H1 (cell line): ENCODE data around the gene BLVRA. TPM values are rescaled to one million over a fixed set of nuclear protein-coding genes. Genes with fewer than 3 reads are reported as not detected.

Experiments used
- CTCF ChIA-PET: fragments of 300-600 bp; sonication (Branson Sonifier 250); formaldehyde crosslinking; loops from one replicate; lab custom pipeline; 2021; ENCODE audit not compliant: partially characterized antibody; lab: Charles Lee
- POLR2A ChIA-PET: fragments of 300-600 bp; sonication (Branson Sonifier 250); formaldehyde crosslinking; loops from one replicate; lab custom pipeline; 2021; ENCODE audit warnings: inconsistent platforms; ENCODE audit not compliant: partially characterized antibody; lab: Charles Lee
- DNase-seq, 2 experiments: peaks; one replicate each; pipeline versions ENCODE4 v3.0.0 to v3.0.0-alpha.2; 2010 to 2022; ENCODE audit warnings: low spot score in 2 of 2, low read depth in 1 of 2, mixed read lengths in 1 of 2
- FAIRE-seq: peaks from 2 replicates; lab custom pipeline; 2011; peaks lifted over from hg19 to GRCh38; lab: Jason Lieb, UNC
- H2AFZ ChIP-seq: 2 replicates; pipeline ENCODE4 v1.8.1; 2012; ENCODE audit warnings: low read length, inconsistent platforms
- H2AK5ac ChIP-seq: 2 replicates; pipeline ENCODE4 v1.6.1; 2013; ENCODE audit warnings: low read depth, low read length
- H2BK120ac ChIP-seq: replicated peaks from 2 replicates; pipeline ENCODE3; 2013; ENCODE audit warnings: low read depth, low read length, inconsistent platforms
- H2BK12ac ChIP-seq: 2 replicates; pipeline ENCODE4 v1.6.1; 2013; ENCODE audit warnings: low read depth, low read length
- H2BK15ac ChIP-seq: 2 replicates; pipeline ENCODE4 v1.6.1; 2013; ENCODE audit warnings: low read length
- H2BK20ac ChIP-seq: 2 replicates; pipeline ENCODE4 v1.6.1; 2013; ENCODE audit warnings: low read length
- H2BK5ac ChIP-seq: 2 replicates; pipeline ENCODE4 v1.6.1; 2013; ENCODE audit warnings: low read depth, low read length
- H3K14ac ChIP-seq: 2 replicates; pipeline ENCODE4 v1.6.1; 2013; ENCODE audit warnings: inconsistent platforms; ENCODE audit not compliant: insufficient read length
- H3K18ac ChIP-seq: 2 replicates; pipeline ENCODE4 v1.6.1; 2013; ENCODE audit warnings: low read length; ENCODE audit errors: extremely low read depth
- H3K23ac ChIP-seq: 2 replicates; pipeline ENCODE4 v1.6.1; 2013; ENCODE audit warnings: inconsistent platforms; ENCODE audit not compliant: insufficient read length
- H3K23me2 ChIP-seq: 2 replicates; pipeline ENCODE4 v1.6.1; 2013; ENCODE audit warnings: low read depth, low read length
- H3K27ac ChIP-seq: 2 replicates; pipeline ENCODE4 v1.6.1; 2011; ENCODE audit warnings: low read depth, low read length, inconsistent platforms
- H3K27me3 ChIP-seq, 4 experiments: replicated peaks in 1 of 4; 1 replicate in 1 of 4; 2 replicates in 3 of 4; pipeline versions ENCODE4 v1.6.1 to v1.8.1; 2011 to 2013; ENCODE audit warnings: low read length in 3 of 4, mild to moderate bottlenecking in 3 of 4, inconsistent platforms in 2 of 4, mixed read lengths in 2 of 4, moderate library complexity in 1 of 4; ENCODE audit not compliant: control insufficient read depth in 3 of 4, insufficient read depth in 3 of 4; ENCODE audit errors: extremely low read depth in 1 of 4
- H3K36me3 ChIP-seq, 4 experiments: 2 replicates each; pipeline versions ENCODE4 v1.6.1 to v1.8.1; 2011 to 2013; ENCODE audit warnings: mild to moderate bottlenecking in 4 of 4, low read length in 3 of 4, moderate library complexity in 2 of 4, control low read depth in 1 of 4, inconsistent platforms in 1 of 4; ENCODE audit not compliant: insufficient read depth in 4 of 4, control insufficient read depth in 2 of 4
- H3K4ac ChIP-seq: replicated peaks from 2 replicates; pipeline ENCODE3; 2013; ENCODE audit warnings: low read length, low read depth, mixed read lengths, inconsistent platforms; ENCODE audit not compliant: insufficient read length
- H3K4me1 ChIP-seq, 4 experiments: replicated peaks in 1 of 4; 1 replicate in 1 of 4; 2 replicates in 3 of 4; pipeline versions ENCODE4 v1.6.1 to v1.8.1; 2011 to 2013; ENCODE audit warnings: low read length in 3 of 4, inconsistent platforms in 2 of 4, mixed read lengths in 1 of 4; ENCODE audit not compliant: insufficient read depth in 4 of 4, control insufficient read depth in 3 of 4
- H3K4me2 ChIP-seq, 2 experiments: 2 replicates each; pipeline versions ENCODE4 v1.6.1 to v1.8.1; 2011 to 2013; ENCODE audit warnings: low read depth in 2 of 2, low read length in 2 of 2, control low read depth in 1 of 2, inconsistent platforms in 1 of 2, mild to moderate bottlenecking in 1 of 2; ENCODE audit not compliant: insufficient read depth in 1 of 2
- H3K4me3 ChIP-seq, 4 experiments: fragments of 200-600, 300-600 bp in 1 of 4; sonication (generic), shearing (Covaris generic), sonication (Bioruptor Twin) in 1 of 4; 2 replicates each; pipeline versions ENCODE4 v1.5.1 to v1.8.1; 2011 to 2016; ENCODE audit warnings: low read length in 4 of 4, low read depth in 3 of 4, control low read depth in 2 of 4, inconsistent platforms in 2 of 4, mild to moderate bottlenecking in 2 of 4, mixed read lengths in 1 of 4, moderate library complexity in 1 of 4; ENCODE audit not compliant: insufficient read depth in 2 of 4; ENCODE audit errors: extremely low read depth in 1 of 4
- H3K56ac ChIP-seq: replicated peaks from 2 replicates; pipeline ENCODE3; 2013; ENCODE audit warnings: low read depth, mild to moderate bottlenecking, mixed read lengths, low read length, inconsistent platforms; ENCODE audit not compliant: insufficient read length
- H3K79me1 ChIP-seq: 2 replicates; pipeline ENCODE4 v1.6.1; 2013; ENCODE audit warnings: low read depth, low read length, control low read depth
- H3K79me2 ChIP-seq, 2 experiments: 2 replicates each; pipeline versions ENCODE4 v1.6.1 to v1.8.1; 2012 to 2013; ENCODE audit warnings: low read length in 2 of 2, mild to moderate bottlenecking in 2 of 2, inconsistent platforms in 1 of 2; ENCODE audit not compliant: insufficient read depth in 2 of 2, control insufficient read depth in 1 of 2
- H3K9ac ChIP-seq, 4 experiments: replicated peaks in 1 of 4; 1 replicate in 1 of 4; 2 replicates in 3 of 4; pipeline versions ENCODE4 v1.6.1 to v1.8.1; 2011 to 2013; ENCODE audit warnings: low read depth in 3 of 4, low read length in 3 of 4, control low read depth in 2 of 4, mild to moderate bottlenecking in 2 of 4, moderate library complexity in 2 of 4, inconsistent platforms in 1 of 4; ENCODE audit errors: extremely low read depth in 1 of 4
- H3K9me3 ChIP-seq, 2 experiments: 2 replicates each; pipeline versions ENCODE4 v1.6.1 to v1.8.1; 2012 to 2013; ENCODE audit warnings: mild to moderate bottlenecking in 2 of 2, moderate library complexity in 2 of 2, control low read depth in 1 of 2, inconsistent platforms in 1 of 2, low read depth in 1 of 2, low read length in 1 of 2, mixed read lengths in 1 of 2; ENCODE audit not compliant: insufficient read depth in 2 of 2
- H4K20me1 ChIP-seq, 2 experiments: replicated peaks in 1 of 2; 2 replicates each; pipeline versions ENCODE3 to v1.8.1; 2011 to 2013; ENCODE audit warnings: inconsistent platforms in 2 of 2, low read length in 2 of 2, mild to moderate bottlenecking in 1 of 2; ENCODE audit not compliant: insufficient read depth in 2 of 2, control insufficient read depth in 1 of 2
- H4K5ac ChIP-seq: 2 replicates; pipeline ENCODE4 v1.6.1; 2013; ENCODE audit warnings: low read length, low read depth, mixed read lengths, inconsistent platforms; ENCODE audit not compliant: insufficient read length
- H4K8ac ChIP-seq: 2 replicates; pipeline ENCODE4 v1.8.0; 2013; ENCODE audit warnings: mild to moderate bottlenecking, moderate library complexity, low read length, inconsistent platforms; ENCODE audit not compliant: insufficient read depth; ENCODE audit errors: extremely low read depth
- H4K91ac ChIP-seq: replicated peaks from 2 replicates; pipeline ENCODE3; 2013; ENCODE audit warnings: low read length, mixed read lengths, inconsistent platforms; ENCODE audit not compliant: insufficient read length
- CBX5 ChIP-seq: fragments of 300-800, 300-1000 bp; sonication (generic); IDR thresholded peaks from 2 replicates; pipeline ENCODE4 v1.7.1; 2016; ENCODE audit warnings: antibody characterized with exemption, low read length, low read depth
- CHD1 ChIP-seq: IDR thresholded peaks from 2 replicates; pipeline ENCODE4 v1.6.1; 2012; ENCODE audit warnings: low read depth, low read length, improper control_type of control experiment
- CREB1 ChIP-seq: IDR thresholded peaks from 2 replicates; pipeline ENCODE4 v1.6.1; 2012; ENCODE audit warnings: inconsistent platforms
- EP300 ChIP-seq, 2 experiments: IDR thresholded peaks; 1 replicate in 1 of 2; 2 replicates in 1 of 2; pipeline ENCODE4 v1.6.1; 2011 to 2012; ENCODE audit warnings: low read depth in 2 of 2, low read length in 2 of 2, mild to moderate bottlenecking in 2 of 2, borderline replicate concordance in 1 of 2, inconsistent platforms in 1 of 2, moderate library complexity in 1 of 2
- HDAC6 ChIP-seq: IDR thresholded peaks from one replicate; pipeline ENCODE4 v1.7.1; 2012; ENCODE audit warnings: low read depth, mild to moderate bottlenecking, inconsistent platforms, low read length, moderate library complexity
- JUND ChIP-seq: IDR thresholded peaks from 2 replicates; pipeline ENCODE4 v1.6.1; 2011; ENCODE audit warnings: mild to moderate bottlenecking, improper control_type of control experiment, low read length
- PHF8 ChIP-seq: fragments of 200-600 bp; sonication (generic); conservative IDR thresholded peaks from 2 replicates; pipeline ENCODE4 v1.7.1; 2012; ENCODE audit warnings: low read depth, mild to moderate bottlenecking, inconsistent platforms, low read length, moderate library complexity
- RAD21 ChIP-seq, 2 experiments: IDR thresholded peaks in 1 of 2; conservative IDR thresholded peaks in 1 of 2; 2 replicates each; pipeline ENCODE4 v1.6.1; 2011; ENCODE audit warnings: low read depth in 2 of 2, low read length in 2 of 2, improper control_type of control experiment in 1 of 2, inconsistent platforms in 1 of 2, mild to moderate bottlenecking in 1 of 2, moderate library complexity in 1 of 2
- RFX5 ChIP-seq: IDR thresholded peaks from 2 replicates; pipeline ENCODE4 v1.6.1; 2011; ENCODE audit warnings: low read depth, low read length, improper control_type of control experiment, borderline replicate concordance
- SIRT6 ChIP-seq: IDR thresholded peaks from one replicate; pipeline ENCODE4 v1.7.1; 2012; ENCODE audit warnings: low read length, inconsistent platforms
- SP1 ChIP-seq: IDR thresholded peaks from 2 replicates; pipeline ENCODE4 v1.6.1; 2011; ENCODE audit warnings: low read depth, low read length
- SUZ12 ChIP-seq: fragments of 200-600 bp; sonication (generic); IDR thresholded peaks from 2 replicates; pipeline ENCODE4 v1.6.1; 2012; ENCODE audit warnings: mild to moderate bottlenecking, inconsistent platforms, low read length, moderate library complexity, mixed read lengths
- ZNF274 ChIP-seq: IDR thresholded peaks from 2 replicates; pipeline ENCODE4 v1.7.0; 2012; ENCODE audit warnings: low read length, borderline replicate concordance; ENCODE audit errors: extremely low read depth
- WGBS, 2 experiments: shearing (Covaris generic) in 1 of 2; methylation state at CpG; one replicate each; pipeline versions ENCODE4 v1.1.6 to v1.1.7; 2013 to 2015; ENCODE audit warnings: low lambda C conversion rate in 2 of 2, mixed read lengths in 2 of 2, inconsistent platforms in 1 of 2, low coverage in 1 of 2, missing lambda C conversion rate in 1 of 2; ENCODE audit not compliant: insufficient replicate concordance in 2 of 2, insufficient coverage in 1 of 2, insufficient read length in 1 of 2; ENCODE audit errors: extremely low coverage in 1 of 2, missing lambda C conversion rate in 1 of 2; 5-methylcytosine and 5-hydroxymethylcytosine counted together
- polyA plus RNA-seq, 7 experiments: library from polyadenylated mRNA; depleted of rRNA in 3 of 7; stranded (reverse) in 5 of 7; unstranded in 2 of 7; fragments of >200 nt in 5 of 7; fragments of 200-250 nt in 2 of 7; gene quantifications; 1 replicate in 5 of 7; 2 replicates in 1 of 7; 4 replicates in 1 of 7; pipeline versions ENCODE4 v1.2.1 to v1.2.3, GENCODE V29; 2011 to 2013; ENCODE audit warnings: missing spikeins in 2 of 7, mixed read lengths in 2 of 7
- total RNA-seq: library from RNA; stranded (reverse); fragmentation: NEBNext Ultra II Directional; extraction: Animal tissue kit (Norgen Biotek cat#: 25700); gene quantifications from 2 replicates; pipeline ENCODE4 v1.2.1, GENCODE V29; 2021

BLVRA gene
- total and polyA plus RNA-seq, 2 of the 8 experiments (the other 6 are each of a cell fraction or from before 2014, with no cell fraction given), result 16.1 to 37.1 TPM

DNA sequence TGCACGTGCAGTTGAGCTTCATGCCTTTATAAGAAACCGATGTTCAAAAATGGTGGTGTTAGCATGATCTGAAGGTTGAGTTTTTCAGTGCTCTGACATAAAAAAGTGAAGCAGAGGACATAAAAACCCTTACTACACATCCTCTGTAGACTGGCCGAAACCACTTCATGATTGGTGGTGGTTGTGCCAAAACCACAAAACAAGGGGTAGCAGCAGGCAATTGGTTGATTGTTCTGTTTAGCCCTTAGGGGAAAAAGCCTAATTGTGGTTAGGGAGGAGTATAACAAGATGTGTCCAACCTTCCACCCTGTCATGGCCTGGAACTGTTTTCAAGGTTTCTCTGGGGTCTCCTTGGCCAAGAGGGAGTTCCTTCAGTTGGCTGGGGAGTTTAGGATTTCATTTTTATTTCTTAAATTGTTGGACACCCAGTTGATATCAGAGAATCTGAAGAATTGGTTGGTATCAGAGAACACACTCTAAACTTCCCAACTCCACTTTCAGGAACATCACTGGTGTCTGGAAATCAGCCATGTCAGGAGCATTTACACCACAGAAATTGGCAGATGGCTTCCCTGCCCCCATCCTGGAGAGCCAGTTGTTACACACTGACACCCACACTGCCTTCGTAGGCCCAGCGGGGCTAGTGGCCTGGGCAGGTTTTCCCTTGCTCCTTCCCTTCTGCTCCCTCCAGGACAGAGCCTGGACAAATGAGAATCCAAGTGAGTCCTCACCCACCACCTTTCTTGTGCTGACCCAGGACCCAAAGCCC lies 92.1 kb downstream of the BLVRA start:
- no peaks in the 10 kb centered on the region for H3K23me2 ChIP-seq
- H3K36me3 ChIP-seq, result no peaks in the 10 kb centered on the region
- H3K23ac ChIP-seq, result no peak overlapping the region
- 81% methylated on average over 5 of the region's 5 CpGs; no CpG with 5 or more reads in 1 of the 2 experiments for WGBS, 2 experiments
- H4K20me1 ChIP-seq, result no peaks in the 10 kb centered on the region
- no peak overlapping the region for H3K4ac ChIP-seq
- no peak overlapping the region for H4K8ac ChIP-seq
- H2BK5ac ChIP-seq, result no peak overlapping the region
- H3K4me3 ChIP-seq, result no peak overlapping the region
- H2AFZ ChIP-seq, result no peak overlapping the region
- DNase-seq (no peak), FAIRE-seq (no peak)
- no peak overlapping the region for H4K5ac ChIP-seq
- H3K27ac ChIP-seq, result no peak overlapping the region
- H3K4me1 ChIP-seq, result no peaks in the 10 kb centered on the region
- no peaks in the 10 kb centered on the region for H3K79me1 ChIP-seq
- no peak overlapping the region for H2BK120ac ChIP-seq
- no peaks in the 10 kb centered on the region for H3K79me2 ChIP-seq
- no peak overlapping the region for H4K91ac ChIP-seq
- H3K18ac ChIP-seq, result no peak overlapping the region
- H2BK12ac ChIP-seq, result no peak overlapping the region
- H2BK20ac ChIP-seq, result no peak overlapping the region
- H3K56ac ChIP-seq, result no peak overlapping the region
- no peak overlapping the region for H3K14ac ChIP-seq
- CTCF ChIA-PET, result interaction anchor here (0.8 to 3.3 kb wide), 4 partner anchors 11 to 394 kb away, joined by 3 to 13 read pairs (median 6); partner anchors contain the start of gene STK17A
- H3K9ac ChIP-seq, result no peak overlapping the region
- no peaks in the 10 kb centered on the region for H3K27me3 ChIP-seq
- no peak overlapping the region for H2BK15ac ChIP-seq
- POLR2A ChIA-PET, result no interaction called here
- H3K4me2 ChIP-seq, result no peak overlapping the region
- H2AK5ac ChIP-seq, result no peak overlapping the region
- no peaks in the 10 kb centered on the region for H3K9me3 ChIP-seq
- TF ChIP-seq PHF8, result no peak
- TF ChIP-seq CHD1, result no peak
- TF ChIP-seq CREB1, result no peak
- no peak for TF ChIP-seq RAD21 (IDR thresholded peaks at IDR 0.05 in 1 of 2, conservative IDR thresholded peaks at IDR 0.05 in 1 of 2; ENCODE audit: low read depth in 2 of 2, low read length in 2 of 2)
- no peak for TF ChIP-seq SP1
- no peak for TF ChIP-seq EP300 (IDR thresholded peaks at IDR 0.05; ENCODE audit: borderline replicate concordance in 1 of 2, low read depth in 2 of 2, low read length in 2 of 2)
- TF ChIP-seq JUND, result no peak
- TF ChIP-seq HDAC6, result no peak
- TF ChIP-seq ZNF274, result no peak
- TF ChIP-seq SIRT6, result no peak
- no peak for TF ChIP-seq RFX5
- no peak for TF ChIP-seq SUZ12
- TF ChIP-seq CBX5, result no peak
